ENCODE data around the gene FANCL.
"Not testable (repeated sequence)": the region's sequence is repeated elsewhere in the genome, so short reads cannot be mapped to it uniquely, and the experiment has no call there.

The FANCL gene

GRCh38 chr2:58204195-58204959, 36.7 kb downstream of the FANCL start:
- no peak for DNase-seq (ENCODE audit: low spot score)

GRCh38 chr2:58203018-58203417, 38.1 kb downstream of the FANCL start:
- no peak for DNase-seq (ENCODE audit: low spot score)

DNA sequence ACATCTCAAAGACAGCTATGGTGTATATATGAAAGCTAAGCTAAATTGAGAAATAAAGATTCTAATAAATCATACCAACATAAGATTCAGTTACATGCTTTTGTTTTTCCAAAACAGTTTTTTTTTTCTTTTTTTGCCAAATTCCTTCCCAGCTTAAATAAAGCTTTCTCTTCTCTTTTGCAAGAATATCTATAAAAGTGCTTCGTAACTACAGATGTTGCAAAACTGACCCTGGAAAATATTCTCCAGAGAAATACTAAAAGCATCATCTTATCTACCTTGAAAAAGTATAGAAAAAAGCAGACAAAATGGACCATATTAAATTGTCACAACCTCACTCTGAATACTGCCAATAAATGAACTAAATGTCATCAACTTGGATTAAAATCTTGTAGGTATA, 38.7 kb downstream of the FANCL start:
- DNase-seq (ENCODE audit: low spot score) = no peak

DNA sequence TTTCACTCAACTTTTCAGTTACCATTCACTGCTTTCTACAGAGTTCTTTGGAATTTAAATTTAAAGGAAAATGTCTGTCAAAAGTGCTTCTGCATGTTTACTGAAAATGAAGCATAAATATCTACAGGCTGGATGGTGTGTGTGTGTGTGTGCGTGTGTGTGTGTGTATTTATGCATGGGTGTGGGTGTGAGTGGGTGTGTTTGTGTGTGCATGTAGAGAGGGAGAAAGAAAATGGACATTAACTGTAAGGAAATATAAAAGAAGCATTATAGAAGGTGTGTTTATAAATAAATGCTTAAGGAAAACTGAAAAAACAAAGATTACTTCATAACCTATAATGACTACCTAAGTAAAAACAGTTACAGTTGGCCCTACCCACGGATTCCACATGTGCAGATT, 43.2 kb downstream of the FANCL start:
- DNase-seq (ENCODE audit: low spot score) = no peak

DNA sequence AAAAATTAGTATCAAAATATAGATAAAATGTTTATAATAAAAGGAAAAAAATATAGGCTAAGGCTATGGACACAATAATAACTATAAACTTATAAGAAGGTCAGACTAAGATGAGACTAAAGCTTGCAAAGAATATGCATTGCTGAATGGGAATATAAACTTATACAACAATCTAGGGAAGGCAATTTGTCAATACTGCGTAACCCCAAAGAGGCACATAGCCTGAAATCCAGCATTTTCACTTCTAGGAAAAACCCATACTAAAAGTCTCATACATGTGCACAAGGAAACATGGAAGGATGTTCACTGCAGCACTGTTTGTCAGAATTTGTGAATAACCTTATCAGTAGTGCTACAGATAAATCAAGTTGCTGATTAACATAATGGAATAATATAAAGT, 45.5 kb downstream of the FANCL start:
- DNase-seq (ENCODE audit: low spot score) = no peak

GRCh38 chr2:58194458-58194857, 46.7 kb downstream of the FANCL start:
- no peak for DNase-seq (ENCODE audit: low spot score)

- not testable (repeated sequence) for DNase-seq (ENCODE audit: low spot score)
Observed at GRCh38 chr2:58187022-58187421, 54.1 kb downstream of the FANCL start.

DNA sequence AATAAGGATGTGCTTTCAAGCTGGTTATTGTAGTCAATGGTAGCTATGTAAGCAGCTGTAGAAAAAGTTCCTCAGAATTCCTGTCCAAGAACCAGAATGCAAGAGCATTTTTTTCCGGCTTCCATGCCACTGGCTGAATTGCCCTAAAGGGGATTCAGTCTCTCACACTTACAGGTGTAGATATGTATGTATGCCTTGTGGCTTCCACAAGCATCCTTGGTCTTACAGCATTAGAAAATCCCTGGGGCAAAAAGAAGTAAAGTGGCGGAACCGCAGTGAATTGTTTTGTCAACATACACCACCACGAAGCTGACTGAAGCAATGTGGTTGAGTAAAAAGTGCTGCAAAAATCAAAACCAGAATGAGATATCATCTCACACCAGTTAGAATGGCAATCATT, 54.6 kb downstream of the FANCL start:
- DNase-seq (ENCODE audit: low spot score) = no peak

DNA sequence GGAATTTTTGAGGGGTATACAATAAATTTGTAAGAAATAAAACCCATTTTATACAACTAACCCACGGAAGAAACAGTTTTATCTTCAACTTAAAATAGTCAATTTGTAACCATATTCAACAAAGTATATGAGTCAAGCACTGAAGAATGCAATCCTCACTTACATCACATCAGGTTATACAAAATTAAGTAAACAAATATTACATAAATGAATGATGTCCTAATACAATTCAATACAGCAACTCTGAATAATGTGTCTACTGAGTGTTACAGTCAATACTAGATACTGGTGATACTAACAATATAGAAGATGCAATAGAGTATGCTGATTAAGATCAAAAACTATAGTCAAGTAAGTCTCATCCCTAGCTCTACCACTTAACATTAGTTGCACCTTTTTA, 58.6 kb downstream of the FANCL start:
- DNase-seq (ENCODE audit: low spot score) = no peak

DNA sequence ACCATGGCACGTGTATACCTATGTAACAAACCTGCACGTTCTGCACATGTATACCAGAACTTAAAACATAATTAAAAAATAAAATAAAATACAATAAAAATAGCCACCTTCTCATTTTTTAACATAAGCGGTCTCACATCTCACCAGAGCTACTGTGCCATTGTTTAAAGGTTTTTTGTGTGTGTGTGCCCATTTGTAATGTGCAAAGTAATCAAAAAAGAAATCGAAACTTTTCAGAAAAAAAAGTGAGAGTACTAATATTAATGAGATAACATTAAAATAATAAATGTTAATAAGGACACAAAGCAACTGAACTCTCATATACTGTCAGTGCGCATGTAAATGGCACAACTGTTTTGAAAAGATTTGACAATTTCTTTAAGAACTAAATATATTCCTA, 60.5 kb downstream of the FANCL start:
- DNase-seq (ENCODE audit: low spot score) = no peak

- DNase-seq (ENCODE audit: low spot score) = not testable (repeated sequence)
Observed at GRCh38 chr2:58180175-58180574, 61.0 kb downstream of the FANCL start.

DNA sequence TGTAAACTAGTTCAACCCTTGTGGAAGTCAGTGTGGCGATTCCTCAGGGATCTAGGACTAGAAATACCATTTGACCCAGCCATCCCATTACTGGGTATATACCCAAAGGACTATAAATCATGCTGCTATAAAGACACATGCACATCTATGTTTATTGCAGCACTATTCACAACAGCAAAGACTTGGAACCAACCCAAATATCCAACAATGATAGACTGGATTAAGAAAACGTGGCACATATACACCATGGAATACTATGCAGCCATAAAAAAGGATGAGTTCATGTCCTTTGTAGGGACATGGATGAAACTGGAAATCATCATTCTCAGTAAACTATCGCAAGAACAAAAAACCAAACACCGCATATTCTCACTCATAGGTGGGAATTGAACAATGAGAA, 63.9 kb downstream of the FANCL start:
- DNase-seq (ENCODE audit: low spot score) = not testable (repeated sequence)

DNA sequence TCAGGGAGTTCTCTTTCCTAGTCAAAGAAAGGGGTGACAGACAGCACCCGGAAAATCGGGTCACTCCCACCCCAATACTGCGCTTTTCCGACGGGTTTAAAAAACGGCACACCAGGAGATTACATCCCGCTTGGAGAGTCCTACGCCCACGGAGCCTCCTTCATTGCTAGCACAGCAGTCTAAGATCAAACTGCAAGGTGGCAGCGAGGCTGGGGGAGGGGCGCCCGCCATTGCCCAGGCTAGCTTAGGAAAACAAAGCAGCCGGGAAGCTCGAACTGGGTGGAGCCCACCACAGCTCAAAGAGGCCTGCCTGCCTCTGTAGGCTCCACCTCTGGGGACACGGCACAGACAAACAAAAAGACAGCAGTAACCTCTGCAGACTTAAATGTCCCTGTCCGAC, 69.3 kb downstream of the FANCL start:
- DNase-seq (ENCODE audit: low spot score) = not testable (repeated sequence)

DNA sequence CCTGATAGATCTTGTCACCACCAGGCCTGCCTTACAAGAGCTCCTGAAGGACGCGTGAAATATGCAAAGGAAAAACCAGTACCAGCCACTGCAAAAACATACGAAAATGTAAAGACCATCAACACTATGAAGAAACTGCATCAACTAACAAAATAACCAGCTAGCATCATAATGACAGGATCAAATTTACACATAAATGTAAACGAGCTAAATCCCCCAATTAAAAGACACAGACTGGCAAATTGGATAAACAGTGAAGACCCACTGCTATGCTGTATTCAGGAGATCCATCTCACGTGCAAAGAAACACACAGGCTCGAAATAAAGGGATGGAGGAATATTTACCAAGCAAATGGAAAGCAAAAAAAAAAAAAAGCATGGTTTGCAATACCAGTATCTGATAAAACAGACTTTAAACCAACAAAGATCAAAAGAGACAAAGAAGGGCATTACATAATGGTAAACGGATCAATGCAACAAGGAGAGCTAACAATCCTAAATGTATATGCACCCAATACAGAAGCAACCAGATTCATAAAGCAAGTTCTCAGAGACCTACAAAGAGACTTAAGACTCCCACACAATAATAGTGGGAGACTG, 70.7 kb downstream of the FANCL start:
- not testable (repeated sequence) for DNase-seq (ENCODE audit: low spot score)

DNA sequence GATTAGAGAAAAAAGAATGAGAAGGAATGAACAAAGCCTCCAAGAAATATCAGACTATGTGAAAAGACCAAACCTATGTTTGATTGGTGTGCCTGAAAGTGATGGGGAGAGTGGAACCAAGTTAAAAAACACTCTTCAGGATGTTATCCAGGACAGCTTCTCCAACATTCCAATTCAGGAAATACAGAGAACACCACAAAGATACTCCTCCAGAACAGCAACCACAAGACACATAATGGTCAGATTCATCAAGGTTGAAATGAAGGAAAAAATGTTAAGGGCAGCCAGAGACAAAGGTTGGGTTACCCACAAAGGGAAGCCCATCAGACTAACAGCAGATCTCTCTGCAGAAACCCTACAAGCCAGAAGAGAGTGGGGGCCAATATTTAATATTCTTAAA, 71.3 kb downstream of the FANCL start:
- DNase-seq (ENCODE audit: low spot score) = not testable (repeated sequence)

- DNase-seq (ENCODE audit: low spot score) = not testable (repeated sequence)
Observed at GRCh38 chr2:58168130-58168529, 73.0 kb downstream of the FANCL start.

DNA sequence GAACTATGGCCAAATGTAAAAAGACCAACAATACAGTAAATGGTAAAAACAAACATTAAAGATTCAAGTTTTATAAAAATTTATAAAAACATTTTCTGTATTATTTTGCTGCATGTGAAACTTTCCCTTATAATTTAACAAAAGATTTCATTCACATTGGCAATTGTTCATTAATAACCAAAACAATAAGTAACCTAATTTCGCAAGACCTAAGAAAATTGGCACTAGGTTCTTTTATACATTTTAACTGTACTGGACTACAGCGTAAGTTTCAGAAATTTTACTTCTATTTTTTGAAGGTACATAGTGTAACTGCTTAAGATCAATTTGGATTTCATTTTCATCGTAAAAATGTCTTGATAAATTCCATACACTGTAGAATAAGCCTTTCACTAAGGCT, 77.2 kb downstream of the FANCL start:
- DNase-seq (ENCODE audit: low spot score) = no peak

GRCh38 chr2:58158481-58158880, 82.6 kb downstream of the FANCL start:
- DNase-seq (ENCODE audit: low spot score) = no peak

DNA sequence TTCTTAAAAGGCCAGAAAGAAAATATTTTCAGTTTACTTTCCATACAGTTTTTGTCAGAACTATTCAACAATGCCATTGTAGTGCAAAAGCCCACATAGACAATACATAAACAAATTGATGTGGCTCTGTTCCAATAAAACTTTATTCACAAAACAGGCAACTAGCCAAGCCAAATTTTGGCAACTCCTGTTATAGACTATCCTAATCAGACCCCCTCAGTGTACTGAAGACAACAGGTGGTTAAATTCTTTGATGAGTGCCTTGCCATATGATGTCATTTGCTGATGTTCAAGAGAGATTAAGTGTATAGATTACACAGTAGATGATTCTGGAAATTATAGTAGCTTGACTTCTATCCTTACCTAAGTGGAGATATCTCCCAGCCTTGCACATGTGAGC, 83.4 kb downstream of the FANCL start:
- DNase-seq (ENCODE audit: low spot score) = no peak

DNA sequence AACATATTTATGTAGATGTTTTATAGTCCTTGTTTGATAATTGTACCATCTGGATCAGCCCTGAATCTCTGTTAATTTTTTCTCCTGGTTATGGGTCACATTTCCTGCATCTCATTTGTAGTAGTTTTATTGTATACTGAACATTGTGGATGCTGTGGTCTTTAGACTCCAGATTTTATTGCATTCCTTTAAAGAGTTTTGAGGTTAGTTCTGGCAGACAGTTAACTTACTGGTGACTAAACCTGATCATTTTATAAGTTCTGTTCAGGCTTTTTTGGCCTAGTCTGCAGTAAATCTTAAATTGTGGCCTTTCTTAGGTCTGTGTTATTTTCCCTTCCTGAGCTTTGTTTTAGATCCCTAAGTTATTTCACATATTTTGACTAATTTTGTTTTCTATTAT, 84.3 kb downstream of the FANCL start:
- peak; percentile 10 for DNase-seq (ENCODE audit: low spot score)

DNA sequence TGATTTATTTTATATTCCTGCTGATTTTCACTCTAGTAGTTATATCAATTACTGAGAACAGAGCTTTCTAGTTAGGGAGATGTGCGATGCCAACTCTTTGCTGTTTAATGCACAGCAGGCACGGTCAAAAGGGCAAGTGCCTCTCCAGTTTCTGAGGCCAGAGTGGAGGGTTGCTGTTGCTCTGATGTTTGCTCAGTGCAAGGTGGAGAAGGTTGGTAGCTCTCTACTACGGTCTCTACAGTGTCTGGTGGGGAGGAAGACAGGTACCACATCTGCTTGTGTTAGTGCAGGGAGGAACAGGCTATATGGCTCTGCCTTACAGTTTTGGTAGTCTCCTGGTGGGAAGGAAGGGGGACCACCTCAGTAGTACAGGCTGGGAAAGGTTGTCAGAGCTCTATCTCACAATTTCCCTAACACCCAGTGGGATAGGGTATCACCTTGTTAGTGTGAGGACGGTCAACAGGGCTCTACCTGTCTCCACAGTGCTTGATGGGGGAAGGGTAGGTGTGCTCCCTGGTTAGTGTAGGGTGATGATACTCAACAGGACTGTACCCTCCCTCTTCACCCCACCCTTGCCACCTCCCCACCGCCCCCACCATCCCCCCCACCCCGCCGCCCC, 85.9 kb downstream of the FANCL start:
- no peak for DNase-seq (ENCODE audit: low spot score)

DNA sequence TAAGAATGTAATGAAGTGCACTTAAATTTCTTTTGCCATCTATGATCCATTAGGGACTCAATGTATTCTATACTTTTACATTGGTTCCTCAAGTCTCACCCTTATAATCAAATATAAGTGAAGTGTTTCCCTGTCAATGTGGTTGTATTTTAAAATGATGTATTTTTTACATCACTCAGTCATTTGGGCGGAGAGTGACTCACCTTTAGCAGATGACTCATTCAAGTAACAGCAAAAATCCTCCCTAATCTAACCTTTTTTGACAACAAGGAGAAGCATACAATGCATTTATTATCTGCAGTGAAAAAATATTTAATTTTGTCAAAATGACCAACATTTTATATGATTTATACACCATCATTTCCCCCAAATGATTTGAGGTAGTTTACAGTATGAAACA, 94.4 kb downstream of the FANCL start:
- peak; percentile 12 for DNase-seq (ENCODE audit: low spot score)

DNA sequence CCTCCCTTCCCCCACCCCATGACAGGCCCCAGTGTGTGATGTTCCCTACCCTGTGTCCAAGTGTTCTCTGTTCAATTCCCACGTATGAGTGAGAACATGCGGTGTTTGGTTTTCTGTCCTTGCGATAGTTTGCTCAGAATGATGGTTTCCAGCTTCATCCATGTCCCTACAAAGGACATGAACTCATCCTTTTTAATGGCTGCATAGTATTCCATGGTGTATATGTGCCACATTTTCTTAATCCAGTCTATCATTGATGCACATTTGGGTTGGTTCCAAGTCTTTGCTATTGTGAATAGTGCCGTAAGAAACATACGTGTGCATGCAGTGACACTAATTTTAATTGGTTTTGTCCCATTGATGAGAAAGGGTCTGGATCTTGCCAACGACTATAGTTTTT, 95.4 kb downstream of the FANCL start:
- not testable (repeated sequence) for DNase-seq (ENCODE audit: low spot score)
